Measurements from ENCODE around the gene FAM3C.
"Not testable (repeated sequence)": the region's sequence is repeated elsewhere in the genome, so short reads cannot be mapped to it uniquely, and the experiment has no call there.

FAM3C gene, protein sequence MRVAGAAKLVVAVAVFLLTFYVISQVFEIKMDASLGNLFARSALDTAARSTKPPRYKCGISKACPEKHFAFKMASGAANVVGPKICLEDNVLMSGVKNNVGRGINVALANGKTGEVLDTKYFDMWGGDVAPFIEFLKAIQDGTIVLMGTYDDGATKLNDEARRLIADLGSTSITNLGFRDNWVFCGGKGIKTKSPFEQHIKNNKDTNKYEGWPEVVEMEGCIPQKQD

DNA sequence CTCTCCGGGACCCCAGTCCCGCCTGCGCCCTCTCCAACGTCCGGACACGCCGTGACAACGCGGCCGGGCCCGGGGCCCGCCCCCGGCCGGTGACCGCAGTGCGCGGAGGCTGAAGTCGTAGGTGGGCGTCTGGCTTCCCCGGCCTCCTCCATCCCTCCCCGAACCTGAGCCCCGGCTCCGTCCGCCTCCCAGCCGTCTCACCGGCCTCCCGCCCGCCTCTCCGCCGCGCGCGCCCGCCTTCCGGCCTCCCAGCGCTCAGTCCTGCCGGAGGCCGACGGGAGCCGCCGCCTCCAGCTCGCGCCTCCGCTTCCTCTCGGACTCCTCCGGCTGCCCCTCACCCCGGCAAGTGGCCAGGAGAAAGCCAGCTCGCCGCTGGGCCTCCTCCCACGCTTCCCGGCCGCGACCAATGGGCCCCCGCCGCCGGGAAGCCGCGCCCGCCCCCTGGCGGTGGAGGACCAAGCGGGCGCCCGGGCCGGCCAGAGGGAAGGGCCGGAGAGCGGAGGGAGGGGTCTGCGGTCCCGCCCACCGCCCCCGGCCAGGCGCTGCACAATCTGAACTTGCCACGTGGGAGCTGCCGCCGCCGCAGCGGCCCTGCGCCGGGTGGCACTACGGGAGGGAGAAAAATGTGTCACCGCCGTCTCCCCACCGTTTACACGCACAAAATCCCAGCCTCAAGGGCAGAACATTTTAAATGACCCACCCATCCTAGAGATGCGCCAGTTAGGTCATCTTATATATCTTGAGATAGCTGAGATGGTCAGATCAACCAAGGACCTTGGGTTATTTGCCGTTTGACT is at the start of gene FAM3C:
Gene FAM3C (minus strand): TSS at position 348 of the 797 bp plus-strand sequence. CDS start 13,339 bp downstream, outside the sequence.
- peak; percentile 91 for DNase-seq (ENCODE audit: low read depth)

DNA sequence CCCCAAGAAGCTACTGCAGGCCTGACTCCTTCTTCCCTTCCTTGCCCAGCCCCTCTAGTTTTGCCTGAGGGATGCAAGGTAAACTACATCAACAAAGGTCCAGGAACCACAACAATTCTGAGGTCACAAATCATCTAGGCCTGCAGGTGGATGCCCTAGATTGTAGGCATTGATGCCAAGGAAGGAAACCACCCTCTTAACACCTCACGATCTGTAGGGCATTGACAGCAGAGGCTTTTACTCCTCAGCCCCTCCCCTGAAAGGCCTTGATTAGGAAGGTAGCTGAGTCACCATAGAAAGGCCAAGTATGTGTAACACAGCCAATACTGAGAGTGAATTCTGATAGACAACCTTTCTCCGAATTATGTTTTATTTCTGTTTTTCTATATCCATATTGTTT is 46.7 kb upstream of the FAM3C start:
- DNase-seq (ENCODE audit: low read depth): no peak

DNA sequence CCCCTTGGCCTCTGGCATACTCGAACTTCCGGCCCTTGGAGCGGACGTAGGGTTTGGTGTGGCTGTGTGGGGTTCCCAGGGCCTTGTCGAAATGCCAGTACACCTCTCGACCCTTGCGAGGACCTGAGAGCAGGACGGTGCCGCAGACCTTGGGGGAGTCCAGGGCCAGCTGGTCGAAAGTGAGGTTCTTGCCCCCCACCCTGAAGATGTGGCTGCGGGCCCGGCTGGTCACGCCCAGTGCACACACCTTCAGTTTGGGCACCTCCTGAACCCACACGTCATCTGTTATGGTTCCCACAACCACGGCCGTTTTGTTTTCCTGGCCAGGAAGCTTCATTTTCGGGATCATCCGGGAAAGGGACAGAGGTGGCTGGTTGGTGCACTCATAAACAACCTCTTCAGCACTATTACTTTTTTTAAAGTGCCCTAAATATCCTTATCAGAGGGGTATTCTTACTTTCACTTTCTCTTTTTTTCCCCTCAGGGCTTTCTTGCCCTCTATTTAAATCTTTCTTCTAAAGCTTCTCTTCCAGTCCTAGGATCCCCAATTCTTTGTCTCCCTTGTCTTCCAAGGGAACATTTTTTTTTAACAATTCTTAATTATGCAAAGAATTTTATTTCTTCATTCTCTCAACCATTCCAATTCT is 44.9 kb upstream of the FAM3C start:
- no peak for DNase-seq (ENCODE audit: low read depth)

DNA sequence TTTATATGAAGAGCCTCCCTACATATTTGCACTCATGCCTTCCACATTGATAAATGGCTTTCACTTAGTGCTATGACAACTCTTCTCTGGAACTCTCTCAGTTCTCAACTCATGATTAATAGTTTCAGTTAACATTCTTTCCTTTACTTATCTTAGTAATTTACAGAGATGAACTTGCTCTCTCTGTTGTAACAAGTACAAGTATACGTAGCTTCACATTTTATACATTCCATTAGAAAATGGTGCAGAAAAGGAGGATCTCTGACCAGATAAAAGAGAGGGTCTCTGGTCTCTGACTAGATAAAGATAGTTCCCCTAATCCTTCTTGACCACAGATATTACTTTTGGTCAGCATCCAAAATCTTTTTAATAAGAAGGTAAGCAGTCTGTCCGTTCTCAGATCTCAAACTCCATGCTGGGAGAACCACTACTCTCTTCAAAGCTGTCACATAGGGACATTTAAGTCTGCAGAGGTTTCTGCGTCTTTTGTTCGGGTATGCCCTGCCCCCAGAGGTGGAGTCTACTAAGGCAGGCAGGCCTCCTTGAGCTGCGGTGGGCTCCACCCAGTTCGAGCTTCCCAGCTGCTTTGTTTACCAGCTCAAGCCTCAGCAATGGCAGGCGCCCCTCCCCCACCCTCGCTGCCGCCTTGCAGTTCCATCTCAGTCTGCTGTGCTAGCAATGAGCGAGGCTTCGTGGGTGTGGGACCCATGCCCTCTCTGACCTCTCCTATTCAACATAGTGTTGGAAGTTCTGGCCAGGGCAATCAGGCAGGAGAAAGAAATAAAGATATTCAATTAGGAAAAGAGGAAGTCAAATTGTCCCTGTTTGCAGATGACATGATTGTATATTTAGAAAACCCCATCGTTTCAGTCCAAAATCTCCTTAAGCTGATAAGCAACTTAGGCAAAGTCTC is 42.2 kb upstream of the FAM3C start:
- peak; percentile 63 for DNase-seq (ENCODE audit: low read depth)

DNA sequence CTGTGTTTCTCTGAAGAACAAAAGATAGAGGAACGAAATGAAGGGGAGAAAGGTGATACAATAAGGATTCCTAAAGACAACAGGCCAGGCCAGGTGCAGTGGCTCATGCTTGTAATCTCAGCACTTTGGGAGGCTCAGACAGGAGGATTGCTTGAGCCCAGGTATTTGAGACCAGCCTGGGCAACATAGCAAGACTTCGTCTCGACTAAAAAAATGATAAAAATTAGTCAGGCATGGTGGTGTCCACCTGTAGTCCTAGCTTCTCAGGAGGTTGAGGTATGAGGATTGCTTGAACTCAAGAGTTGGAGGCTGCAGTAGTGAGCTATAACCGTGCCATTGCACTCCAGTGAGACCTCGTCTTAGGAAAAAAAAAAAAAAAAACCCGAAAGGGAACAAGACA is 41.4 kb upstream of the FAM3C start:
- no peak for DNase-seq (ENCODE audit: low read depth)

DNA sequence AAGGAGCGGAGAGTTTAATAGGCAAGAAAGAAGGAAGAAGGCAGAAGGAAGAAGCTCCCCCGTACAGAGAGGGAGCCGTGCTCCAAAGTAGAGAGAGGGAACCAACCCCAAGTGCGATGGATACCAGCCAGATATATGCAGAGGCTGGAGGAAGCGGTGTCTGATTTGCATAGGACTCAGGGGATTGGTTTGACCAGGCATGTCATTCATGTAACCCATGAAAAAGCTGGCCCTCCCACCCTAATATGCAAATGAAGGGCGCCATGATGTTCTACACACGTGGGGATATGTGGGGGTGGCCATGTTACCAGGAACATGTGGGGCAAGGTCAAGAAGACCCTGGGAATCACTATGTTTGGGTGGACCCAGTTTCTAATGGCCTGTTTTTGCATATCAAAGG is 40.6 kb upstream of the FAM3C start:
- no peak for DNase-seq (ENCODE audit: low read depth)

DNA sequence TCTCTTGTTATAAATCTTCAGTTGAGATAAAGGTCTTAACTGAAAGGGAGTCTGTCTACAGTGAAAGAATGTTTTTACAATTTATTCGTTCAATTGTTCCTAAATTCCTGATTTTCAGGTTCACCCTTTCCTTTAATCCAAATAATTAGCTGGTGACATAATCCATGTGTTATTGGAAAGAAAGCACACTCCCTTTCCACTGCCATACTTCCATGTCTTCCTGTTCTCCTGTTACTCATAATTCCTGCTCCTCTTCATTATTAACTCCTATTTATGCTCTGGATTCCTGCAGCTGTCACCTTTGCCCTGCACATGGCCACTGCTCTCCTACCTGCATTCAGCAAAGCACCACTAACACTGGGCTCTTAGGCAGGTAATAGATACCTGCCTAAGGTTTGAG is 40.0 kb upstream of the FAM3C start:
- DNase-seq (ENCODE audit: low read depth): no peak

DNA sequence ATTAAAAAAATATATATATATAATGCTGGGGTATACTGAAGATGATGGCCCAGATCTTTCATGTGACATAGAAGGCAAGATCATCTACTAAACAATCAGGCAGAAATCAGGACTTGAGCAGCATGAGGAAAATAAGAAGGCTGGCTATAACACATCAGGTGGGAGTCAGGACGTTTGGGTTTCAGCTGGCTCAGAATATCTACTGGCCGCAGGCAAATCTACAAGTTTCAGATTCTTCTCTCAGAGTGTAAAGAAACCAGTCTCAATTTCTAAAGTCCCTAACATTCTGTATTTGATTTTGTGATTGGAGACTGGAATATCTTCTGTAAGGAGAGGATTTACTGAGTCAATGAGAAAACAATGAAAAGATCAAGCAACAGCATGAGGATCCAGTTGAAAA is 37.7 kb upstream of the FAM3C start:
- DNase-seq (ENCODE audit: low read depth): no peak

DNA sequence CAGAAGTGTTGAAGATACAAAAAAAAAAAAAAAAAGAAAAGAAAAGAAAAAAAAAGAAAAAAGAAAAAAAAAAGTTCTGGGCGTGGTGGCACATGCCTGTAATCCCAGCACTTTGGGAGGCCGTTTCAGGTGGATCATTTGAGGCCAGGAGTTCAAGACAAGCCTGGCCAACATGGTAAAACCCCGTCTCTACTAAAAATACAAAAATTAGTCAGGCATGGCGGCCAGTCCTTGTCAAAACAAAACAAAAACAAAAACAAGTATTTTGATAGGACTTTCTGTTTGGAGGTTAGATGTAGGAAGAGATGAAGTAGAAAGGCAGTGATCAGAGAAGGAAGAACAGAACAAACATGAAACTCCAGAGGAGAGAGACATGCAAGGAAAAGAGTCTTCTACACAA is 36.4 kb upstream of the FAM3C start:
- DNase-seq (ENCODE audit: low read depth): not testable (repeated sequence)

DNA sequence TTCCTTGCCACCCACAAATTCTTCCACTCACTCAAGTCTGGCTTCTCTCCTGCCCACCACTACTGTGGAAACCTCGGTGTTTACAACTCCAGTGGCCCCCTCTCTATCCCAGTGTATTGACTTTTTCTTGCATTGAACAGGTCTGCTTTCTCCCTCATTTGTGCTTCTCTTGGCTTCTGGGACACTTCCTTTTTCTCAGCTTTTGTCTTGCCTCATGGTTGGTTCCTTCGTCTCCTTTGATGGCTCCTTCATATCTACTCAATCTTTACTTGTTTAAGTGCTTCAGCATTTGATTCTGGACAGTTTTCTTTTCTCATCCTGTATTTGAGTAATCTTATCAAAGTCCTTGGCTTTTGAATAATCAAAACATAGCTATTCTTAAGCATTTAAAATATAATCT is 35.9 kb upstream of the FAM3C start:
- no peak for DNase-seq (ENCODE audit: low read depth)

DNA sequence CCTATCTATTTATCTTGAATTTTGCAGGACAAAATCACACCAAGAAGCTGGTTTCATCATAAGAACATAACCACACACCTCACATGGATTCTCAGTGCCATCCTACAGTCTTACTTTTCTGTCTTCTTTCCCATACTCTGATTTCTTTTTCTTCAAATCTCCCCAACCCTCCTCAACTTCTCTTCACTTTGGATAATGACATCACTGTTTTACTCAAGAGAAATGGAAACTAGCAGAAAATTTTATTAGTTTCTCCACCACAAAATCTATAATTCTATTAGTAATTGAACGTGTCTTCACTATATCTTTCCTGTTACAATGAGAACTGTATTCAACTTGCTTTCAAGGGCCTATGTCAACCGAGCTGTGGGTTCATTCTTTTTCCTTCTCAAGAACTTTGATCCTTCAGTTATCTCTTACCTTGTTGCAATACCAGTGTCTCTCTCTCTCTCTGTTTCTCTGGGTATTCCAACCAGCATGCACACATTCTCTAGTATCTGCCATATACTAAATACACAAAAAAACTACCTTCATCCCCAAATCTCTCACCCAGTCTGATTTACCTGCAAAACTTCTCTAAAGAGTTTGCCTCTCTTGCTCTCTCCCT is 35.4 kb upstream of the FAM3C start:
- DNase-seq (ENCODE audit: low read depth): no peak

DNA sequence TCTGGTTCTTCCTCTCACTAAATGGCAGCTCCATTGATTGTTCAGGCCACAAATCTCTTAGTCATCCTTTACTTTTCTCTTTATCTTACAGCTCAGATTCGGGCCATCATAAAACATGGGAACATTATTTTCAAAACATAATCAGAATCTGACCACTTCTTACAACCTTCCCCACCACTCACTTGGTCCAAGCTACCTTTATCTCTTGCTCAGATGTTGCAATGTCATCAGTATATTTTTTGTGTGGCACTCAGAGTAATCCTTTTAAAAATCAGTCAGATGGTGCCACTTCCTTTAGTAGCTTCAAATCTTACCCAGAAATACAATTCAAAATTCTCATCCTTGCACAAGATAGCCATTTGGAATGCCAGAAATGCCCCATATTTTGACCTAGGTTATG is 34.5 kb upstream of the FAM3C start:
- no peak for DNase-seq (ENCODE audit: low read depth)

DNA sequence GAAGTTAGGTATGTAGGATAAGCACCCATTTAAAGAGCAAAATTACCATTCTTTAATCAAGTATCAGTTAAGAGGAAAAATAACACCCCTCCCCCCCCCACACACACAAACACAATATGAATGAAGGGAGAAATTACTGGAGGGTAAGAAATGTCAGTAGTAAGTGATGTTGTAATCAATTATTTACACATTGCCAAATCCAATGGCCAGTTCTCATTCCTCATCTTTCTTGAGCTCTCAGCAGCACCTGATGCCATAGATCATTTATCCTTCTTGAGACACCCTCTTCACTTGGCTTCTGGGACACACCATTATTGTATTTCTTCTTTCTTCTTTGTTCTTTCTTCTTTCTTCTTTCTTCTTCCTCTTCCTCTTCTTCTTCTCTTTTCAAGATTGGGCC is 33.7 kb upstream of the FAM3C start:
- DNase-seq (ENCODE audit: low read depth): no peak

DNA sequence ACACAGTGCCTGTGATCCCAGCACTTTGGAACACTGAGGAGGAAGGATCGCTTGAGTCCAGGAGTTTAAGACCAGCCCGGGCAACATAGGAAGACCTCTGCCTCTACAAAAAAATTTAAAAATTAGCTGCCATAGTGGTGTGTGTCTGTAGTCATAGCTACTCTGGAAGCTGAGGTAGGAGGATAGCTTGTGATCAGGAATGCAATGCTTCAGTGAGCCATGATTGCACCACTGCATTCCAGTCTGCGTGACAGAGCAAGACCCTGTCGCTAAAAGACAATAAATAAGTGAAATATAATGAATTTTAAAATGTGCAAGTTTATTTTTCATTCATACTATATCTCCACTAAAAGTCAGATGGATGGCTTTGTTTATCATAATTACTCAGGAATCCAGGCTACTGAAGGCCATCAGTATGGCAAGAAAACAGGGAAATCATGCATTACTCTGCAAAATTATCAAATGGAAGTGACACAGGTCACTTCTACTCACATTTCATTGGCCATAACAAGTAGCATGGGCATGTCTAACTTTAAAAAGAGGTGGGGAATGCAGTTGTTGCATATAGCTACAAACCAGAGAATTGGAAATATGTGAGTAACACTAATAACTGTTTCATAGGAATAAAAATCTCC is 32.9 kb upstream of the FAM3C start:
- no peak for DNase-seq (ENCODE audit: low read depth)

DNA sequence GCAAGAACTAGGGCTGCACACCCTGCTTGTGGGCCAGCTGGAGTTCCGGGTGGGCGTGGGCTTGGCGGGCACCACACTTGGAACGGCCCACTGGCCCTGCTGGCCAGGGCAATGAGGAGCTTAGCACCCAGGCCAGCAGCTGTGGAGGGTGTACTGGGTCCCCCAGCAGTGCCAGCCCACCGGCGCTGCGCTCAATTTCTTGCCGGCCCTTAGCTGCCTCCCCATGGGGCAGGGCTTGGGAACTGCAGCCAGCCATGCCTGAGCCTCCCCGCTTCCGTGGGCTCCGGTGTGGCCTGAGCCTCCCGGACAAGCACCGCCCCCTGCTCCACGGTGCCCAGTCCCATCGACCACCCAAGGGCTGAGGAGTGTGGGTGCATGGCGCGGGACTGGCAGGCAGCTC is 25.6 kb upstream of the FAM3C start:
- not testable (repeated sequence) for DNase-seq (ENCODE audit: low read depth)

DNA sequence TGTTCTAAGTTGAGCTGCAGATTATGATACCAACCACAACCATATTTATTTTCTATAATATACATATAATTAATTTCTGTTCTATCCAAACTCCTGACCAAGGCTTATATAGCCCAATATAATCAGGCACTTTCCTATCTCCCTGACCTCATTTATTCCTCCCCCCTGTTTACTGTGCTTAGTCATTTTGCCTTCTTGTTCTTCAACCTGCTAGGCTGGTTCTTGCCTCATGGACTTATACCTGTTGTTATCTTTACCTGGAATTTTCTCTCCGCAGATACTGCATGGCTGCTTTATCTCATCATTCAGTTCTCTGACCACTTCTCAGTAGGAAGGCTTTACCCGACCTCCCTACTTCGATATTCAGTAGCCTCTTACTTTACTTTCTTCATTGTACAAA is 24.9 kb upstream of the FAM3C start:
- no peak for DNase-seq (ENCODE audit: low read depth)

DNA sequence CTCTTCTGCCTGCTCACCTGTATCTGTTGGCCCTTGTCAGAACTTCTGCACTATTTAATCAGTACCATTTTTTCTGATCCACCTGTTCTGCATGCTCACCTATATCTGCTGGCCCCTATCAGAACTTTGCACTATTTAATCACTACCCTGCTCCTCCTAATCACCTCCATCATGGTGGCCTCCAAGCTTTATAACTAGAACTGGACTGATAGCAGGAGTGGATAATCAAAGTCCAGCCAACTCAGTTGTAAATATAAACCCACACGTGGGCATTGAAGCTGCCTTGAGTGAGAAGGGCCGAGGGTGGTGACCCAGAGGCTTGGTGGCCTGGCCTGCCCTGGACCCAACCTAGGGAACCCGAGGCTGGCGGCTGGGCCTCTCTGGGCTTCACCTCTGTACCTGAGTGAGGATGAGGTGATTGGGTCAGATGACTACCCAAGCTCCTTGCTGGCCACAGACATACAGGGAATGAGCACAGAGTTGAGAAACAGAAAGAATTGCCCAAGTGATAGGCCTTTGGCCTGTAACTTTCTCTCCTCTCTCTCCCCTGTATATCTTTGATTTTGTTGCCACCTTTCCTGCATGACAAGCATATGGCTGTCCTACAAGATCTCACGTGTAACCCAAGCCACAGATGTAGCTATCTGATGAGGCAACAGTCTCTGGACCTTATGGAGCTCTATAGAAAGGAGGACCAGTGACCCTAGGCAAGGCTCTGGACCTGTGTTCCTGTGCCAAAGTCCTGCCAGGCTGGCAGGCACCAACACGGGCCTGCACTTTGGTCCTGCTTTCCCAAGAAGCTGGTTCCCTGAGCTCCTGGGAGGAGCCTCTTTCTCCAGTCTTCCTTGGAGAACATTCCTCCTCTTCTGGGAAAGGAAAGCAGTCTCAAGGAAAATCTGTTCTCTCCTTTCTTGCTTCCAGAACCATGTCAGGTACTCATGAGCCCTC is 23.4 kb upstream of the FAM3C start:
- no peak for DNase-seq (ENCODE audit: low read depth)

DNA sequence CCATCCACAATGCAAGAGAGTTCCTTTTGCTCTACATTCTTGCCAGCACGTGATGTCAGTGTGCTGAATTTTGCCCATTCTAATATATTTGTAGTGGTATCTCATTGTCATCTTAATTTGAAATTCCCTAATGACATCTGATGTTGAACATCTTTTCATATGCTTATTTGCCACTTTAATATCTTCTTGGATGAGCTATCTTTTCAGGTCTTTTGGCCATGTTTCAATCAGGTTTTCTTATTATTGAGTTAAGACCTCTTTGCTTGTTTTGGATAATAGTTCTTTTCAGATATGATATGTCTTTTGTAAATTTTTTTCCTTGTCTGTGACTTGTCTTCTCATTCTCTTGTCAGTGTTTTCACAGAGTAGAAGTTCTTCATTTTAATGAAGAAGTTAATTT is 20.4 kb upstream of the FAM3C start:
- no peak for DNase-seq (ENCODE audit: low read depth)

DNA sequence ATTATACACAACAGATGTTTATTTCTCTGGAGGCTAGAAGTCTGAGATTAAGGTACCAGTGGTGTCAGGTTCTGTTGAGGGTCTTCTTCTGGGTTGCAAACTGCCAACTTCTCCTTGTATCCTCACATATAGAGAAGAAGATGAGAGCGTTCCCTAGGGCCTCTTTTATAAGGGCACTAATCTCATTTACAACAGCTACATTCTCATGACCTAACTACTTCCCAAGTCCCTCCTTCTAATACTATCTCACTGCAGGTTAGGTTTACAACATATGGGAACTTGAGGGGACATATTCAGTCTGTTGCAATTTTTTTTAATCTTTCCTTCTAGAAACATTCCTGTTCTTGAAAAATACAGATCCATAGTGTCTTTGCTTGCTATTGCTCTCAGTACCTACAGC is 18.3 kb upstream of the FAM3C start:
- DNase-seq (ENCODE audit: low read depth): no peak

DNA sequence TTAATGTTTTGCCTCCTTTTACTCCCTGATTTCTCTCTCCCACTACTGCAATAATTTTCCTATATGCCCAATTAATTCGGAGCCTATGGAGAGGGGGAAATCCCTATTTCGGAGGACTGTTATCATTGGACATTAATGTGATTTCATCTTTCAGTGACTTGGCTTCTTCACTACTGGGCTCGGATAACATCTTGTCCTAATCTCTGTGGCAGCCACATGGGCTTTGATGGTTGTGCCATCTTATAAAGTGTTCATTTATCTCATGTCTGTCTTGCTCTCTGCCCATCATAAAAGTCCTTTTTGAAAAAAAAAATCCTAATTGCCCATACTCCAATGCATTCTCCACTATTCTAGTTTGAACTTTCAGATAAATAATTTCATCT is 15.5 kb upstream of the FAM3C start:
- no peak for DNase-seq (ENCODE audit: low read depth)
